Fibroblast of the aortic adventitia (primary cell): ENCODE results near the gene SRSF3. TPM values are rescaled to one million over a fixed set of nuclear protein-coding genes. Genes with fewer than 3 reads are reported as not detected.

Source experiments
- DNase-seq: peaks from one replicate; pipeline ENCODE4 v3.0.0-alpha.2; 2010; ENCODE audit warnings: low read depth
- H3K4me3 ChIP-seq: 2 replicates; pipeline ENCODE4 v1.5.1; 2011; ENCODE audit warnings: low read depth, mild to moderate bottlenecking, control low read depth, low read length, moderate library complexity
- total RNA-seq: library from RNA; depleted of rRNA; stranded (reverse); fragments of >200 nt; gene quantifications from 2 replicates; pipeline ENCODE4 v1.2.3, GENCODE V29; 2012; ENCODE audit warnings: low replicate concordance
- TF ChIP-seq, protein P1 (sequence below): IDR thresholded peaks from 2 replicates; pipeline ENCODE4 v1.5.1; 2011; ENCODE audit warnings: mild to moderate bottlenecking, low read length, control low read depth, inconsistent platforms; ENCODE audit not compliant: insufficient read depth

The SRSF3 gene
- total RNA-seq, 1 donor = 181 TPM

DNA sequence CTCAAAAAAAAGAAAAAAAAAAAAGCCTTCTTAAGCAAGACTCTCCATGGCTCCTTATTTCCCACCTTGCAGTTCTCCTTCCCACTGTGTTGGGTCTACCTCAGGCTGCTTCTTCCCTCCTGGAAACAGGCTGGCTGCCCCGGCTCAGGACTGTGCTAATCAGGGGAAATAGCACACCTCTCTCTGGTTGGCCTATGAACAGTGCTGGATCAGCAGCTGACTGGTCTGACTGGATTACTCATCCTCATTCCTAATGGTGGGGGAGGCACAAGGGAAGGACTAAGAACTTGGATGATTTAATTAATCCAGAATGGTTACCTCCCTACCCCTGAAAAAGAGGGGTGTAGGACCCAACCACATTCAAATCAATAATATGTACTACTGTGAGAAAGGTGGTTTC lies 3.9 kb upstream of the SRSF3 start:
- H3K4me3 ChIP-seq = no peak overlapping the region
- TF ChIP-seq, protein P1, sequence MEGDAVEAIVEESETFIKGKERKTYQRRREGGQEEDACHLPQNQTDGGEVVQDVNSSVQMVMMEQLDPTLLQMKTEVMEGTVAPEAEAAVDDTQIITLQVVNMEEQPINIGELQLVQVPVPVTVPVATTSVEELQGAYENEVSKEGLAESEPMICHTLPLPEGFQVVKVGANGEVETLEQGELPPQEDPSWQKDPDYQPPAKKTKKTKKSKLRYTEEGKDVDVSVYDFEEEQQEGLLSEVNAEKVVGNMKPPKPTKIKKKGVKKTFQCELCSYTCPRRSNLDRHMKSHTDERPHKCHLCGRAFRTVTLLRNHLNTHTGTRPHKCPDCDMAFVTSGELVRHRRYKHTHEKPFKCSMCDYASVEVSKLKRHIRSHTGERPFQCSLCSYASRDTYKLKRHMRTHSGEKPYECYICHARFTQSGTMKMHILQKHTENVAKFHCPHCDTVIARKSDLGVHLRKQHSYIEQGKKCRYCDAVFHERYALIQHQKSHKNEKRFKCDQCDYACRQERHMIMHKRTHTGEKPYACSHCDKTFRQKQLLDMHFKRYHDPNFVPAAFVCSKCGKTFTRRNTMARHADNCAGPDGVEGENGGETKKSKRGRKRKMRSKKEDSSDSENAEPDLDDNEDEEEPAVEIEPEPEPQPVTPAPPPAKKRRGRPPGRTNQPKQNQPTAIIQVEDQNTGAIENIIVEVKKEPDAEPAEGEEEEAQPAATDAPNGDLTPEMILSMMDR = no peak
- peak; percentile 77 for DNase-seq

DNA sequence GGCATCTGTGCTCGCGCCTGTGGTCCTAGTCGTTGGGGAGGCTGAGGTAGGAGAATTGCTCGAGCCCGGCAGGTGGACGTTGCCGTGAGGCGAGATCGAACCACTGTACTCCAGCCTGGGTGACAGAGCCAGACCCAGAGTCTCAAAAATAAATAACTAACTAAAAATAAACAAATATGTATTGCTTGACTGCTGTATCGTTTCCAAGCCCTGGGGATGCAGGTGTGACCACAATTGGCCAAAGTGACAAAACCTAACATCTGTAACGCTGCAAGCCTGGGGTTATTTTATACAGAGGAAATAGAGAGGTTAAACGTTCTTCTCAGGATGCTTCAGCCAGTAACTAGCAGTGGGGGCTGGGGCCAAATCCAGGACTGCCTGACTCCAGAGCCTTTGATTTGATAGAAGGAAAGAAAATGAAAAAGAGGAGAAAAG lies 1.9 kb upstream of the SRSF3 start:
- TF ChIP-seq, protein P1 = no peak
- H3K4me3 ChIP-seq = no peak overlapping the region

DNA sequence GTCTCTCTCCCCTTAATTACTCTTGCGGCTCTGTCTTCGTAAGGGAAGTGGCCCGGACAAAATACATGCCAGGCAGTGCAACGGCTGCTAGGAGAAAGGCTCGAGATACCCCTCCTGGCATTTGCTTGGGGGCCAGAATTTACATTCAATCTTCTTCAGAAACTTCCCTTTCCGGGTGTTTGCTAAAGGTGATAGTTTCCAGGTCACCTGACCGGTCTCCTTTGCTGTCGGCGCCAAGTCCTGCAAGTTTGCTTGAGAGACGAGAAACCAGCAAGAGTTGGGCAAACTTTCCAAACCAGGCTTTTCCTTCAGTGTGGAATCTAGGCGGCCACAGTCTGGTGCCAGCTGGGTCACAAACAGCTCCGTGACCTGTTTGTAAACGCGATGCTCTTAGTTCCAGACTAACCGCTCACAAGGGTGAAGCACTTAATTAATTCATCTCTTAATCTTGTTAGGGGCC lies 563 bp upstream of the SRSF3 start:
- H3K4me3 ChIP-seq = peak overlapping the region; percentile 50
- TF ChIP-seq, protein P1 = no peak
- DNase-seq = no peak

More for the DNA sequence above, 1.9 kb upstream of the SRSF3 start:
- DNase-seq = no peak

DNA sequence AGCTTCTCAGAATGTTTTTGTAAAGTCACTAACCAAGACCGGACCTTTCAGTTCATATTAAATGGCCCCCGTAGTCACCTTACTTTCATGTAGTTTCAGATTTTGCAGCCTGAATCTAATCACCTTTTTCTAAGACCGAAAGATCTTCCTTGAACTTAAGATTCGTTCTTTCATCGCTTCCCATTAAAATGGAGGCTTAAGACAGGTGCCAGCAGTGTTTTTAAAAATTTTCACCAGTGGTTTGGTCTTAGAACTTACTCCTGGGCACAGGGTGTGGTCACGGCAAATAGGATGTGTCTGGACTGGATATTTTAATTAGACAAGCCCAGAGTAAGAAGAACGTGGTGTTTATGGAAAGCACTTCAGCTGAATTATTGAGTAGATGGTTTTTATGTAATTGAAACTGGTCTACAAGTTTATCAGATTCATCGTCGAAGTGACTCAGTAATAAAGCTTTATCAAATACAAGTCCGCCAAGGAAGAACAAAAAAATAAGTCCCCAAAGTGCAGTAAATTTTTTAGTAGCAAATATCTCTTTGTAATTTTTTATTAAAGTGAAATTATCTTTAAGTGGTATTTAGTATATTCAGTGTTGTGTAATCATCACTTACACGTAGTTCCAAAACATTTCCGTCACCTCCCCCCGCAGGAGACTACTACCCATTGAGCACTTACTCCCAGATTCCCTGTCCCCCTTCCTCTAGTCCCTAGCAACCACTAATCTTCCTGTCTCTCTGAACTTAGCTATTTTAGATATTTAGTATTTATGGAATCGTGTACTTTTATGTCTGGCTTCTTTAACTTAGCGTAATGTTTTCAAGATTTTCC lies 868 bp downstream of the SRSF3 start:
- H3K4me3 ChIP-seq = peak overlapping the region; percentile 95
- TF ChIP-seq, protein P1 = no peak
- peak; percentile 72 for DNase-seq

DNA sequence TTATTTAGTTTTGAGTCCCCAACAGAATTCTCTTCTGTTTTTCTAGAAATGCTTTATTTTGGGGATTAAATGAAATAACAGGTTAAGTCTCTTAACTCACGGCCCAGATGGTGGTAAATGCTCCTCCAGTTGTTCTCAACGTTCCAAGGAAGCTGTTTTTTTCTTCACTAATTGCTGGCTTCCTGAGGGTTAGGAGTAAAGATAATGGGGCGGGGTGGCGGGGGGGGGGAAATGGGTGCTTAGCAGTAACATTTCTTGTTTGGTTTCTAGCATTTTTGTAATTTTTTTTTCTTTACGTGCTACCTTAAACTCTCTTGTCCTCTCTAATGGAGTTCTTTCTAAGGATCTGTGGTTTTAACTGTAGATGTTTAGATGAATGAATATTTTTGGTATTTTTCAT lies 2.2 kb downstream of the SRSF3 start:
- TF ChIP-seq, protein P1 = no peak
- peak overlapping the region; percentile 95 for H3K4me3 ChIP-seq
- no peak for DNase-seq

DNA sequence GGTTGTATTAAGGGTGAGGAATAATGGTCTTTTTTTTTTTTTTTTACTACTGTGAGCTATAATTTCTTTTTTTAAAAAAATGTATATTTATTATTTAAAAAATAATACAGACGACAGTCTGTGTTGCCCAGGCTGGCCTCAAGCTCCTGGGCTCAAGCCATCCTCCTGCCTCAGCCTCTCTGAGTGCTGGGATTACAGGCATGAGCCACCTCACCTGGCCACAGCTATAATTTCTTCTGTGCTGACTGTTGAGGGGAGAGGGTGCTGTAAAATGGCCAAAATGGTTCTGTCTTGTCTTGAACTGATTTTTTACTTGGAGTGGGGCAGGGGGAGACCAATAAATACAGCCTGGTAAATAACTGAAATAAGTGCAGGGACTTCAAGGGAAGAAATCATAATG lies 3.6 kb downstream of the SRSF3 start:
- peak overlapping the region; percentile 95 for H3K4me3 ChIP-seq
- TF ChIP-seq, protein P1 = no peak
- no peak for DNase-seq
